IMR-90 (cell line): Measurements from ENCODE around the gene BZW2. TPM values are rescaled to one million over a fixed set of nuclear protein-coding genes. Genes with fewer than 3 reads are reported as not detected.

Experiments
- ATAC-seq: fragments of 200-7000 bp; cut with Tn5 transposase; 2 replicates; pipeline ENCODE4 v1.9.1; 2020; ENCODE audit warnings: low read depth, mild to moderate bottlenecking, moderate library complexity
- BruUV-seq: library from RNA; stranded (reverse); fragments of 400-500 nt; replicated peaks from 2 replicates; lab custom pipeline; 2021; lab: Mats Ljungman, UMichigan
- CTCF ChIA-PET: fragments of 300-600 bp; formaldehyde crosslinking; extraction: SDS; loops from one replicate; lab custom pipeline; 2021; ENCODE audit warnings: antibody characterized with exemption; lab: Yijun Ruan, JAX
- POLR2A ChIA-PET: fragments of 300-600 bp; sonication (Branson Sonifier 250); formaldehyde crosslinking; loops from one replicate; lab custom pipeline; 2022; ENCODE audit warnings: antibody characterized with exemption; ENCODE audit not compliant: unreplicated experiment; lab: Charles Lee
- DNase-seq: peaks from one replicate; pipeline ENCODE4 v3.0.0; 2013
- H2AFZ ChIP-seq: replicated peaks from 2 replicates; pipeline ENCODE3; 2013; ENCODE audit warnings: low read length, mild to moderate bottlenecking; ENCODE audit not compliant: poor library complexity
- H2AK5ac ChIP-seq: 2 replicates; pipeline ENCODE4 v1.6.1; 2013; ENCODE audit warnings: low read depth, low read length, inconsistent platforms
- H2AK9ac ChIP-seq: replicated peaks from 2 replicates; pipeline ENCODE3; 2013; ENCODE audit warnings: mild to moderate bottlenecking, low read depth, low read length, moderate library complexity; ENCODE audit not compliant: poor library complexity
- H2BK120ac ChIP-seq: 2 replicates; pipeline ENCODE4 v1.6.1; 2013; ENCODE audit warnings: low read depth, low read length, inconsistent platforms
- H2BK15ac ChIP-seq: 3 replicates; pipeline ENCODE4 v1.6.1; 2013; ENCODE audit warnings: low read depth, low read length, inconsistent platforms
- H2BK20ac ChIP-seq: 2 replicates; pipeline ENCODE4 v1.6.1; 2013; ENCODE audit warnings: low read depth, mild to moderate bottlenecking, inconsistent platforms, low read length, moderate library complexity
- H2BK5ac ChIP-seq: 2 replicates; pipeline ENCODE4 v1.6.1; 2013; ENCODE audit warnings: mild to moderate bottlenecking, low read depth, low read length, inconsistent platforms; ENCODE audit not compliant: poor library complexity, severe bottlenecking
- H3K14ac ChIP-seq: replicated peaks from 2 replicates; pipeline ENCODE4 v1.6.1; 2013; ENCODE audit warnings: low read depth, low read length, inconsistent platforms
- H3K18ac ChIP-seq: 2 replicates; pipeline ENCODE4 v1.6.1; 2013; ENCODE audit warnings: low read depth, low read length, control low read depth
- H3K23ac ChIP-seq: 2 replicates; pipeline ENCODE4 v1.6.1; 2013; ENCODE audit warnings: low read depth, low read length, inconsistent platforms
- H3K27ac ChIP-seq: 2 replicates; pipeline ENCODE4 v1.5.1; 2013; ENCODE audit warnings: mild to moderate bottlenecking, control low read depth, low read length; ENCODE audit not compliant: insufficient read depth
- H3K27me3 ChIP-seq: 2 replicates; pipeline ENCODE4 v1.6.1; 2013; ENCODE audit warnings: low read length; ENCODE audit not compliant: control insufficient read depth, insufficient read depth
- H3K36me3 ChIP-seq: 2 replicates; pipeline ENCODE4 v1.6.1; 2013; ENCODE audit warnings: low read length, mixed read lengths; ENCODE audit not compliant: control insufficient read depth, insufficient read depth
- H3K4ac ChIP-seq: 2 replicates; pipeline ENCODE4 v1.6.1; 2013; ENCODE audit warnings: low read depth, low read length, inconsistent platforms
- H3K4me1 ChIP-seq: 2 replicates; pipeline ENCODE4 v1.6.1; 2013; ENCODE audit warnings: low read length, mixed read lengths; ENCODE audit not compliant: control insufficient read depth, insufficient read depth
- H3K4me2 ChIP-seq: 2 replicates; pipeline ENCODE4 v1.6.1; 2013; ENCODE audit warnings: low read depth, mild to moderate bottlenecking, control low read depth, low read length, moderate library complexity
- H3K4me3 ChIP-seq: 2 replicates; pipeline ENCODE4 v1.5.1; 2013; ENCODE audit warnings: low read depth, mild to moderate bottlenecking, control low read depth, low read length, moderate library complexity; ENCODE audit not compliant: insufficient read depth
- H3K56ac ChIP-seq: 2 replicates; pipeline ENCODE4 v1.6.1; 2013; ENCODE audit warnings: low read length, inconsistent platforms; ENCODE audit not compliant: insufficient read depth; ENCODE audit errors: extremely low read depth
- H3K79me1 ChIP-seq, 2 experiments: 2 replicates each; pipeline ENCODE4 v1.6.1; 2013; ENCODE audit warnings: low read length in 2 of 2, inconsistent platforms in 1 of 2, low read depth in 1 of 2
- H3K9ac ChIP-seq: 2 replicates; pipeline ENCODE4 v1.6.1; 2013; ENCODE audit warnings: low read depth, low read length, control low read depth
- H3K9me1 ChIP-seq: 2 replicates; pipeline ENCODE4 v1.6.1; 2013; ENCODE audit warnings: low read length, inconsistent platforms; ENCODE audit not compliant: insufficient read depth
- H3K9me3 ChIP-seq: 2 replicates; pipeline ENCODE4 v1.6.1; 2013; ENCODE audit warnings: low read length; ENCODE audit not compliant: control insufficient read depth, insufficient read depth
- H4K20me1 ChIP-seq: 2 replicates; pipeline ENCODE4 v1.6.1; 2013; ENCODE audit warnings: low read length, inconsistent platforms; ENCODE audit not compliant: insufficient read depth
- H4K5ac ChIP-seq: 2 replicates; pipeline ENCODE4 v1.6.1; 2013; ENCODE audit warnings: mild to moderate bottlenecking, low read depth, low read length, control low read depth
- H4K8ac ChIP-seq, 2 experiments: 2 replicates each; pipeline ENCODE4 v1.6.1; 2013; ENCODE audit warnings: low read depth in 2 of 2, low read length in 2 of 2, control low read depth in 1 of 2, inconsistent platforms in 1 of 2
- H4K91ac ChIP-seq: 2 replicates; pipeline ENCODE4 v1.6.1; 2013; ENCODE audit warnings: low read depth, low read length, inconsistent platforms; ENCODE audit not compliant: insufficient read depth
- CEBPB ChIP-seq: IDR thresholded peaks from 2 replicates; pipeline ENCODE4 v1.6.1; 2012; ENCODE audit warnings: low read depth, low read length, improper control_type of control experiment
- CHD1 ChIP-seq: IDR thresholded peaks from 2 replicates; pipeline ENCODE4 v1.6.1; 2012; ENCODE audit warnings: low read depth, low read length, improper control_type of control experiment
- CTCF ChIP-seq: conservative IDR thresholded peaks from 2 replicates; pipeline ENCODE4 v1.5.1; 2012; ENCODE audit warnings: mild to moderate bottlenecking, low read depth, low read length, improper control_type of control experiment
- FOS ChIP-seq: fragments of 150-350 bp; IDR thresholded peaks from 2 replicates; pipeline ENCODE4 v1.6.1; 2016; ENCODE audit warnings: low read depth, low read length
- MAFK ChIP-seq: IDR thresholded peaks from 2 replicates; pipeline ENCODE4 v1.6.1; 2012; ENCODE audit warnings: low read depth, low read length, improper control_type of control experiment
- MAZ ChIP-seq: IDR thresholded peaks from 2 replicates; pipeline ENCODE4 v1.6.1; 2012; ENCODE audit warnings: low read depth, mild to moderate bottlenecking, low read length, improper control_type of control experiment, moderate library complexity, borderline replicate concordance
- NFE2L2 ChIP-seq: fragments of 150-350 bp; IDR thresholded peaks from 2 replicates; pipeline ENCODE4 v1.6.1; 2016; ENCODE audit warnings: low read depth, mild to moderate bottlenecking, low read length
- POLR2A ChIP-seq: IDR thresholded peaks from 2 replicates; pipeline ENCODE4 v1.6.1; 2012; ENCODE audit warnings: mild to moderate bottlenecking, low read depth, low read length
- RAD21 ChIP-seq: IDR thresholded peaks from 2 replicates; pipeline ENCODE4 v1.6.1; 2012; ENCODE audit warnings: low read length, improper control_type of control experiment
- RCOR1 ChIP-seq: IDR thresholded peaks from 2 replicates; pipeline ENCODE4 v1.6.1; 2012; ENCODE audit warnings: mild to moderate bottlenecking, low read length, improper control_type of control experiment; ENCODE audit not compliant: insufficient replicate concordance
- RFX5 ChIP-seq: IDR thresholded peaks from 2 replicates; pipeline ENCODE4 v1.8.0; 2012; ENCODE audit warnings: low read depth, mild to moderate bottlenecking, low read length, moderate library complexity
- SMC3 ChIP-seq: fragments of 150-350 bp; IDR thresholded peaks from 2 replicates; pipeline ENCODE4 v1.6.1; 2016; ENCODE audit warnings: low read depth, mild to moderate bottlenecking, antibody characterized with exemption, low read length, moderate library complexity
- WGBS, 2 experiments: methylation state at CpG; one replicate each; pipeline versions ENCODE4 v1.1.5 to v1.1.7; 2013; ENCODE audit warnings: missing lambda C conversion rate in 2 of 2; ENCODE audit not compliant: insufficient read length in 1 of 2; ENCODE audit errors: extremely low coverage in 2 of 2; 5-methylcytosine and 5-hydroxymethylcytosine counted together
- dilution Hi-C: fragments of 300-500 bp; cut with HindIII; formaldehyde crosslinking; loops from one replicate; pipeline ENCODE4 v1.14.3; 2018; ENCODE audit warnings: low sequenced_read_pairs; ENCODE audit not compliant: unreplicated experiment
- in situ Hi-C: fragments of 300-500 bp; cut with MboI; formaldehyde crosslinking; loops from 3 replicates; pipeline ENCODE4 v1.14.3; 2019; ENCODE audit warnings: low sequenced_read_pairs, inconsistent platforms, mixed read lengths
- intact Hi-C: fragments of 100-400 bp; cut with micrococcal nuclease; formaldehyde crosslinking; loops from 2 replicates; pipeline ENCODE4 v1.10.0; 2022
- polyA plus RNA-seq, 3 experiments: library from polyadenylated mRNA; depleted of rRNA; stranded (reverse); fragments of >200 nt; gene quantifications; 2 replicates each; pipeline ENCODE4 v1.2.3, GENCODE V29; 2012; ENCODE audit warnings: low replicate concordance in 1 of 3
- total RNA-seq: library from RNA; depleted of rRNA; stranded (reverse); fragments of >200 nt; gene quantifications from 2 replicates; pipeline ENCODE4 v1.2.3, GENCODE V29; 2012
- TF ChIP-seq, protein P1 (sequence below): fragments of 150-350 bp; IDR thresholded peaks from 2 replicates; pipeline ENCODE4 v1.6.1; 2017; ENCODE audit warnings: mild to moderate bottlenecking, antibody characterized with exemption, low read length, low read depth
- TF ChIP-seq, protein P2 (sequence below): fragments of 150-350 bp; IDR thresholded peaks from 2 replicates; pipeline ENCODE4 v1.6.1; 2016; ENCODE audit warnings: low read depth, mild to moderate bottlenecking, low read length, moderate library complexity, borderline replicate concordance

Gene BZW2
- total and polyA plus RNA-seq, 2 of the 4 experiments (the other 2 are of a cell fraction): 58.1 to 92.9 TPM

GRCh38 chr7:16638282-16639280, 7.4 kb upstream of the BZW2 start:
- H3K9me1 ChIP-seq: peaks cover 11% of the 10 kb centered on the region
- H3K4me2 ChIP-seq: no peak overlapping the region
- H3K56ac ChIP-seq: no peak overlapping the region
- no peak overlapping the region for H3K18ac ChIP-seq
- peaks cover 4% of the 10 kb centered on the region for H3K36me3 ChIP-seq
- H2BK15ac ChIP-seq: no peak overlapping the region
- H3K4ac ChIP-seq: no peak overlapping the region
- intact Hi-C loops: no loop called here
- no peak overlapping the region for H2AK5ac ChIP-seq
- no peak overlapping the region for H2AFZ ChIP-seq
- in situ Hi-C loops: no loop called here
- peaks cover 10% of the 10 kb centered on the region; the same call in 1 of the 2 replicates for H4K20me1 ChIP-seq
- no peaks in the 10 kb centered on the region for H3K27me3 ChIP-seq
- no peak overlapping the region for H2AK9ac ChIP-seq
- no peak overlapping the region for H3K27ac ChIP-seq
- no peak overlapping the region for H3K9ac ChIP-seq
- no CpG with 5 or more reads among the region's 7 CpGs for WGBS, 2 experiments
- POLR2A ChIA-PET: no interaction called here
- CTCF ChIA-PET: no interaction called here
- no peak overlapping the region for H4K5ac ChIP-seq
- H2BK20ac ChIP-seq: no peak overlapping the region
- no TSS peak for BruUV-seq
- no peak overlapping the region for H3K14ac ChIP-seq
- H3K4me1 ChIP-seq: peaks cover 3% of the 10 kb centered on the region; the same call in 1 of the 2 replicates
- no peak overlapping the region for H2BK5ac ChIP-seq
- peaks cover 17 to 46% of the 10 kb centered on the region in 2 experiments; a peak in 3 of 4 replicates for H3K79me1 ChIP-seq
- no peak overlapping the region for H2BK120ac ChIP-seq
- DNase-seq (no peak), ATAC-seq (no peak)
- H4K8ac ChIP-seq: no peak overlapping the region
- dilution Hi-C loops: no loop called here
- no peaks in the 10 kb centered on the region for H3K9me3 ChIP-seq
- H3K4me3 ChIP-seq: no peak overlapping the region
- no peak overlapping the region for H4K91ac ChIP-seq
- no peak overlapping the region for H3K23ac ChIP-seq
- TF ChIP-seq, protein P1, sequence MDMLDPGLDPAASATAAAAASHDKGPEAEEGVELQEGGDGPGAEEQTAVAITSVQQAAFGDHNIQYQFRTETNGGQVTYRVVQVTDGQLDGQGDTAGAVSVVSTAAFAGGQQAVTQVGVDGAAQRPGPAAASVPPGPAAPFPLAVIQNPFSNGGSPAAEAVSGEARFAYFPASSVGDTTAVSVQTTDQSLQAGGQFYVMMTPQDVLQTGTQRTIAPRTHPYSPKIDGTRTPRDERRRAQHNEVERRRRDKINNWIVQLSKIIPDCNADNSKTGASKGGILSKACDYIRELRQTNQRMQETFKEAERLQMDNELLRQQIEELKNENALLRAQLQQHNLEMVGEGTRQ: no peak
- TF ChIP-seq NFE2L2: no peak
- TF ChIP-seq CTCF: no peak
- TF ChIP-seq RAD21: no peak
- no peak for TF ChIP-seq POLR2A
- TF ChIP-seq MAZ: no peak
- TF ChIP-seq FOS: no peak
- no peak for TF ChIP-seq CHD1
- TF ChIP-seq RFX5: no peak
- no peak for TF ChIP-seq CEBPB
- TF ChIP-seq RCOR1: no peak
- TF ChIP-seq, protein P2, sequence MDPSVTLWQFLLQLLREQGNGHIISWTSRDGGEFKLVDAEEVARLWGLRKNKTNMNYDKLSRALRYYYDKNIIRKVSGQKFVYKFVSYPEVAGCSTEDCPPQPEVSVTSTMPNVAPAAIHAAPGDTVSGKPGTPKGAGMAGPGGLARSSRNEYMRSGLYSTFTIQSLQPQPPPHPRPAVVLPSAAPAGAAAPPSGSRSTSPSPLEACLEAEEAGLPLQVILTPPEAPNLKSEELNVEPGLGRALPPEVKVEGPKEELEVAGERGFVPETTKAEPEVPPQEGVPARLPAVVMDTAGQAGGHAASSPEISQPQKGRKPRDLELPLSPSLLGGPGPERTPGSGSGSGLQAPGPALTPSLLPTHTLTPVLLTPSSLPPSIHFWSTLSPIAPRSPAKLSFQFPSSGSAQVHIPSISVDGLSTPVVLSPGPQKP: no peak
- TF ChIP-seq MAFK: no peak
- no peak for TF ChIP-seq SMC3
